SK-N-MC (cell line): ENCODE results near the gene RNF128.

Experiments
- EZH2 ChIP-seq: fragments of 200-600 bp; sonication (generic); IDR thresholded peaks from one replicate; pipeline ENCODE4 v1.6.1; 2017; ENCODE audit warnings: antibody characterized with exemption
- POLR2AphosphoS5 ChIP-seq: IDR thresholded peaks from 2 replicates; pipeline ENCODE4 v1.6.1; 2012; ENCODE audit warnings: mild to moderate bottlenecking, low read depth, low read length, borderline replicate concordance

DNA sequence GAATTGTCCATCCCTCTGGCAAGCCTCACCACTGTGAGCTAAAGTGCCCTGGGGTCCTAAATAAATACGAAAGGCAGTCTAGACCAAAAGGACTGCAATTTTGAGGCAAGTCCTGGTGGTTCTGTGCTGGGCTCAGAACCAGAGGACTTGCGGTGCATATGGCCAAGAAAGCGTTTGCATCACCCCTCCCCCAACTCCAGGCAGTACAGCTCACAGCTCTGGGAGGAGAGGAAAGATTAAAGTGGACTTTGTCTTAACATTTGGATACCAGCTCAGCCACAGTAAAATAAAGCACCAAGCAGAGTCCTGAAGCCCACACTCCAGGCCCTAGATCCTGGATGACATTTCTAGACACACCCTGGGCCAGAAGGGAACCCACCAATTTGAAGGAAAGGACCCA is 24.9 kb downstream of the RNF128 start:
- no peak for TF ChIP-seq POLR2AphosphoS5
- no peak for TF ChIP-seq EZH2
